CD14-positive monocyte (primary cell): Measurements from ENCODE around the gene C1orf185. TPM values are rescaled to one million over a fixed set of nuclear protein-coding genes. Genes with fewer than 3 reads are reported as not detected.

Experiments used
- DNase-seq, 3 donors: peaks; one replicate each; pipeline ENCODE4 v3.0.0-alpha.2; 2011 to 2022
- H2AFZ ChIP-seq: 2 replicates; pipeline ENCODE4 v1.6.0; 2012; ENCODE audit warnings: mild to moderate bottlenecking, low read depth, low read length, inconsistent platforms; ENCODE audit not compliant: insufficient read depth, poor library complexity, severe bottlenecking
- H3K27ac ChIP-seq, 2 donors: 1 replicate in 1 of 2; 2 replicates in 1 of 2; pipeline ENCODE4 v1.5.1; 2012 to 2013; ENCODE audit warnings: low read length in 2 of 2, control low read depth in 1 of 2, inconsistent platforms in 1 of 2, low read depth in 1 of 2, mild to moderate bottlenecking in 1 of 2
- H3K27me3 ChIP-seq, 2 donors: one replicate each; pipeline versions ENCODE4 v1.6.0 to v1.6.1; 2011 to 2013; ENCODE audit warnings: low read length in 2 of 2; ENCODE audit not compliant: control insufficient read depth in 2 of 2, insufficient read depth in 2 of 2
- H3K36me3 ChIP-seq, 2 donors: replicated peaks in 1 of 2; 1 replicate in 1 of 2; 2 replicates in 1 of 2; pipeline versions ENCODE4 v1.5.1 to v1.6.1; 2012 to 2013; ENCODE audit warnings: low read length in 2 of 2, control low read depth in 1 of 2, inconsistent platforms in 1 of 2, mild to moderate bottlenecking in 1 of 2; ENCODE audit not compliant: insufficient read depth in 2 of 2, control insufficient read depth in 1 of 2
- H3K4me1 ChIP-seq, 2 donors: 1 replicate in 1 of 2; 2 replicates in 1 of 2; pipeline versions ENCODE4 v1.5.1 to v1.6.1; 2012 to 2013; ENCODE audit warnings: low read length in 2 of 2, control low read depth in 1 of 2, inconsistent platforms in 1 of 2, mild to moderate bottlenecking in 1 of 2, moderate library complexity in 1 of 2; ENCODE audit not compliant: insufficient read depth in 2 of 2, control insufficient read depth in 1 of 2
- H3K4me2 ChIP-seq: replicated peaks from 2 replicates; pipeline ENCODE3; 2012; ENCODE audit warnings: low read length, moderate library complexity, mild to moderate bottlenecking; ENCODE audit not compliant: poor library complexity, severe bottlenecking; ENCODE audit errors: extremely low read depth
- H3K4me3 ChIP-seq, 3 experiments: fragments of 200-600 bp in 1 of 3; sonication (generic) in 1 of 3; replicated peaks in 1 of 3; 1 replicate in 2 of 3; 2 replicates in 1 of 3; pipeline ENCODE4 v1.5.1; 2011 to 2013; ENCODE audit warnings: low read length in 3 of 3, mild to moderate bottlenecking in 3 of 3, control low read depth in 2 of 3, low read depth in 2 of 3, inconsistent platforms in 1 of 3, moderate library complexity in 1 of 3
- H3K79me2 ChIP-seq: 2 replicates; pipeline ENCODE4 v1.6.0; 2012; ENCODE audit warnings: mild to moderate bottlenecking, control low read depth, inconsistent platforms, low read length, moderate library complexity; ENCODE audit not compliant: insufficient read depth
- H3K9ac ChIP-seq: 2 replicates; pipeline ENCODE4 v1.6.0; 2017; ENCODE audit warnings: low read length, mild to moderate bottlenecking; ENCODE audit not compliant: insufficient read depth, poor library complexity, severe bottlenecking
- H3K9me3 ChIP-seq, 2 donors: replicated peaks in 1 of 2; 1 replicate in 1 of 2; 2 replicates in 1 of 2; pipeline versions ENCODE4 v1.5.1 to v1.6.1; 2012 to 2013; ENCODE audit warnings: low read length in 2 of 2, control low read depth in 1 of 2; ENCODE audit not compliant: control insufficient read depth in 1 of 2, insufficient read depth in 1 of 2
- H4K20me1 ChIP-seq: 2 replicates; pipeline ENCODE4 v1.6.0; 2012; ENCODE audit warnings: mild to moderate bottlenecking, low read length, control low read depth, moderate library complexity; ENCODE audit not compliant: insufficient read depth
- H3K27ac Mint-ChIP-seq, 7 donors: one replicate each; pipeline ENCODE4 v1.8.0; 2020; ENCODE audit warnings: mild to moderate bottlenecking in 7 of 7, mixed read lengths in 7 of 7, moderate library complexity in 6 of 7, inconsistent platforms in 2 of 7
- H3K27me3 Mint-ChIP-seq, 3 donors: one replicate each; pipeline ENCODE4 v1.8.0; 2021 to 2022; ENCODE audit warnings: low read depth in 3 of 3, mild to moderate bottlenecking in 3 of 3, mixed read lengths in 3 of 3, moderate library complexity in 3 of 3, inconsistent platforms in 1 of 3
- H3K36me3 Mint-ChIP-seq, 2 donors: one replicate each; pipeline ENCODE4 v1.8.0; 2020; ENCODE audit warnings: mixed read lengths in 2 of 2, inconsistent platforms in 1 of 2, mild to moderate bottlenecking in 1 of 2
- H3K4me1 Mint-ChIP-seq: one replicate; pipeline ENCODE4 v1.8.0; 2020; ENCODE audit warnings: mild to moderate bottlenecking, mixed read lengths
- H3K4me3 Mint-ChIP-seq, 2 donors: one replicate each; pipeline ENCODE4 v1.8.0; 2020; ENCODE audit warnings: mild to moderate bottlenecking in 2 of 2, mixed read lengths in 2 of 2, moderate library complexity in 1 of 2
- H3K9me3 Mint-ChIP-seq, 7 donors: one replicate each; pipeline ENCODE4 v1.8.0; 2020 to 2022; ENCODE audit warnings: mixed read lengths in 7 of 7, mild to moderate bottlenecking in 6 of 7, moderate library complexity in 6 of 7, inconsistent platforms in 2 of 7
- CTCF ChIP-seq: fragments of 200-600 bp; IDR thresholded peaks from one replicate; pipeline ENCODE4 v1.8.0; 2022; ENCODE audit warnings: antibody characterized with exemption, mild to moderate bottlenecking
- WGBS: methylation state at CpG from one replicate; pipeline ENCODE4 v1.1.5; 2013; ENCODE audit warnings: missing lambda C conversion rate; ENCODE audit not compliant: insufficient coverage; 5-methylcytosine and 5-hydroxymethylcytosine counted together
- intact Hi-C, 2 donors: fragments of 100-400 bp; cut with micrococcal nuclease; formaldehyde crosslinking; loops; one replicate each; pipeline versions ENCODE4 v1.15.0 to v1.15.1; 2023
- polyA plus RNA-seq, 3 donors: library from polyadenylated mRNA; depleted of rRNA in 1 of 3; unstranded in 2 of 3; stranded (reverse) in 1 of 3; fragments of 300-500 nt in 2 of 3; fragments of >200 nt in 1 of 3; fragmentation: Illumina TruSeq in 2 of 3; gene quantifications; 1 replicate in 2 of 3; 2 replicates in 1 of 3; pipeline ENCODE4 v1.2.3, GENCODE V29; 2012 to 2021

Gene C1orf185
- polyA plus RNA-seq, 3 donors = not detected

- TF ChIP-seq CTCF = no peak
- Histone ChIP-seq H3K4me1 (peaks cover 17 to 19% of the 10 kb centered on the region in 2 donors), H3K79me2 (no peaks in the 10 kb centered on the region), H3K27ac (no peak overlapping the region), H2AFZ (no peak overlapping the region), H4K20me1 (no peaks in the 10 kb centered on the region), H3K9me3 (no peaks in the 10 kb centered on the region), H3K4me2 (no peak overlapping the region), H3K36me3 (no peaks in the 10 kb centered on the region), H3K27me3 (no peaks in the 10 kb centered on the region), H3K4me3 (no peak overlapping the region), H3K9ac (no peak overlapping the region)
- intact Hi-C loops = loop anchor here in 1 of 2 donors (10.0 kb wide), 1 partner anchor 191 kb away; the partner anchor contains the start of gene CDKN2C
- Mint-ChIP-seq H3K36me3 (no peaks in the 10 kb centered on the region), H3K27me3 (peaks cover 1 to 7% (median 3%) of the 10 kb centered on the region in 3 donors), H3K4me3 (no peak overlapping the region), H3K9me3 (no peaks in the 10 kb centered on the region), H3K27ac (no peak overlapping the region), H3K4me1 (peaks cover 17% of the 10 kb centered on the region)
- no peak for DNase-seq
These were observed 63.5 kb downstream of the C1orf185 start for GRCh38 chr1:51165540-51165939.

DNA sequence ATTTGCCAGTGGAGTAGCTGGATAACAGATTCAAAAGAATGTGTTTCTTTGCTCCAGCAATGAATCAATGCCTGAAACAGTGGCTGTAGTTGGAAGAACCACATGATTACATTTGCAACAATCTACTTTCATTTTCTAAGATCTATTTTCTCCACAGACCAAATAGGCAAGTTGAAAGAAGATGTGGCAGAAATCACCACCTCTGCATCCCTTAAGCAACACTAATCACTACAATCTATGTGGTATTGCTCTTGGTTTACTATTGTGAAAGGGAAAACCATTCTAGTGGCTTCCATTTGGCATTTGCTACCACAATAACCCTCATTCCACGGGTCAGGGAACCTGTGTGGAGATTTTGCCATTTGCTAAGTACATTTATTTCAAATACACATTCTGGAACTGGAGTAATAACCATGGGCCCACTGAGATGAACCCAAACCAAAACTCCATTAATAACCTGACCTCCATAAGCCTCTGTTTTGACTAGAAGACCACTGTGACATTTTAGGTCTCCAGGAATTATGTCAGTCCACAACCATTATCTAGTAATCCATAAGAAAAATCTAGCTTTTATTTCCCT lies 66.3 kb downstream of the C1orf185 start:
- Histone ChIP-seq H3K4me3 (no peak overlapping the region), H3K9me3 (no peaks in the 10 kb centered on the region), H3K27me3 (no peaks in the 10 kb centered on the region), H3K36me3 (no peaks in the 10 kb centered on the region), H3K4me1 (peaks cover 38 to 47% of the 10 kb centered on the region in 2 donors), H3K27ac (peak overlapping the region in 1 of 2 donors; percentile 51), H3K4me2 (peak overlapping the region; percentile 13), H2AFZ (peak overlapping the region; percentile 47), H3K79me2 (no peaks in the 10 kb centered on the region), H3K9ac (no peak overlapping the region), H4K20me1 (no peaks in the 10 kb centered on the region)
- Mint-ChIP-seq H3K4me1 (peaks cover 35% of the 10 kb centered on the region), H3K27me3 (peaks cover 1 to 5% (median 2%) of the 10 kb centered on the region in 3 donors), H3K36me3 (no peaks in the 10 kb centered on the region), H3K4me3 (no peak overlapping the region), H3K27ac (peak overlapping the region in 5 of 7 donors; percentile 9 to 51 (median 16)), H3K9me3 (peaks cover 0 to 4% (median 0%) of the 10 kb centered on the region in 7 donors)
- intact Hi-C loops = loop anchor here in 1 of 2 donors (10.0 kb wide), 1 partner anchor 194 kb away; the partner anchor contains the start of gene CDKN2C
- no peak for TF ChIP-seq CTCF
- no CpG with 5 or more reads among the region's 1 CpG for WGBS
- no peak for DNase-seq
